Measurements from ENCODE around the gene B9D2.

GRCh38 chr19:41397086-41398049, 33.4 kb upstream of the B9D2 start, which contains the start of the genes BCKDHA and EXOSC5:
- no peak for TF ChIP-seq EZH2 (IDR thresholded peaks at IDR 0.05; ENCODE audit: low read length, unreplicated experiment)
- TF ChIP-seq, protein P1, sequence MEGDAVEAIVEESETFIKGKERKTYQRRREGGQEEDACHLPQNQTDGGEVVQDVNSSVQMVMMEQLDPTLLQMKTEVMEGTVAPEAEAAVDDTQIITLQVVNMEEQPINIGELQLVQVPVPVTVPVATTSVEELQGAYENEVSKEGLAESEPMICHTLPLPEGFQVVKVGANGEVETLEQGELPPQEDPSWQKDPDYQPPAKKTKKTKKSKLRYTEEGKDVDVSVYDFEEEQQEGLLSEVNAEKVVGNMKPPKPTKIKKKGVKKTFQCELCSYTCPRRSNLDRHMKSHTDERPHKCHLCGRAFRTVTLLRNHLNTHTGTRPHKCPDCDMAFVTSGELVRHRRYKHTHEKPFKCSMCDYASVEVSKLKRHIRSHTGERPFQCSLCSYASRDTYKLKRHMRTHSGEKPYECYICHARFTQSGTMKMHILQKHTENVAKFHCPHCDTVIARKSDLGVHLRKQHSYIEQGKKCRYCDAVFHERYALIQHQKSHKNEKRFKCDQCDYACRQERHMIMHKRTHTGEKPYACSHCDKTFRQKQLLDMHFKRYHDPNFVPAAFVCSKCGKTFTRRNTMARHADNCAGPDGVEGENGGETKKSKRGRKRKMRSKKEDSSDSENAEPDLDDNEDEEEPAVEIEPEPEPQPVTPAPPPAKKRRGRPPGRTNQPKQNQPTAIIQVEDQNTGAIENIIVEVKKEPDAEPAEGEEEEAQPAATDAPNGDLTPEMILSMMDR (conservative IDR thresholded peaks at IDR 0.05; ENCODE audit: low read depth, low read length): no peak
- no peak for TF ChIP-seq EZH2phosphoT487 (IDR thresholded peaks at IDR 0.05; ENCODE audit: borderline replicate concordance, low read length)

Measured in PC-3 (cell line).